Frontal cortex (tissue), 4 donors: ENCODE data around the gene CROCC2. TPM values are rescaled to one million over a fixed set of nuclear protein-coding genes. Genes with fewer than 3 reads are reported as not detected.
"Not testable (repeated sequence)": the region's sequence is repeated elsewhere in the genome, so short reads cannot be mapped to it uniquely, and the experiment has no call there.

ENCODE experiments used
- DNase-seq, 2 donors: peaks; one replicate each; pipeline ENCODE4 v3.0.0; 2012; ENCODE audit warnings: low spot score in 2 of 2
- FAIRE-seq: peaks from 2 replicates; lab custom pipeline; 2012; peaks lifted over from hg19 to GRCh38; lab: Jason Lieb, UNC
- total RNA-seq: library from RNA; depleted of rRNA; stranded (reverse); fragments of >200 nt; gene quantifications from one replicate; pipeline ENCODE4 v1.2.3, GENCODE V29; 2014
- donor health status: control.
- donor health status: control.
- donor health status: control.

Gene CROCC2
- total RNA-seq, 1 donor from 2014 or later, result not detected

DNA sequence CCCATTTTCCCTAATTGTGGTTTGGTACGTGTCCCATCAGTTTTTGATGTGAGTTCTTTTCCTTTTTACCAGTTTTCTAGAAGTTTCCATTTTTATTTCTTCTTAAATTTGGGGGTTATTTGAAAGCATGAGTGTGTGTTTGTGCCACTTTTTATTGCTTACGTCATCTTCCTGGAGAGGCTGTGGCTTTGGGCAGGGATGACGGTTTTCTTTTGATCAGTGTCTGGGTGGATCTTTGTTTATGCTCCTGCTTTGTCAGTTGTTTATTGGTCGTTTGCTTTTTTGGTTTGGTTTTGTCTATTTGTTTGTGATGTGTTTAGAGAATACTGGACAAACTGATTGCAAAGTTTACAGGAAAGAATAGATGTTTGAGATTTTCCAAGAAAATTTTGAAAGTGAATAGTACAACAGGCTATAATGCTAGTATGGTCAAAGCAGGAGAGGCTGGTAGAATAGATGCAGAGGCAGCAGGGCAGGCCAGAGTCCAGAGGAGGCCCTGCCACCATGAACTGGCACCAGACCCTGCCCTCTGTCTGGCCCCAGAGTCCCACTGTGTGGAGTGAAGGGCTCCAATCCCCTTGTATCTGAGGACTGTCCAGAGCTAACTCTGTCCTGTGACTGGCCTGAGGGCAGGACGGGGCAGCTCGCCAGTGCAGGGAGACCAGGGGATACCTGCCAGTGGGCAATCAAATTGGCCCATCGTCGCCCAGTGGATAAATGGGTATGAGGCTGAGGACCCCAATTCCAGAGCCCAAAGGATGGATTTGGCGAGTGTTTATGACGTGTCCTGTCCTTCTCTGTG is 68.8 kb downstream of the CROCC2 start:
- DNase-seq, result no peak
- no peak for FAIRE-seq

DNA sequence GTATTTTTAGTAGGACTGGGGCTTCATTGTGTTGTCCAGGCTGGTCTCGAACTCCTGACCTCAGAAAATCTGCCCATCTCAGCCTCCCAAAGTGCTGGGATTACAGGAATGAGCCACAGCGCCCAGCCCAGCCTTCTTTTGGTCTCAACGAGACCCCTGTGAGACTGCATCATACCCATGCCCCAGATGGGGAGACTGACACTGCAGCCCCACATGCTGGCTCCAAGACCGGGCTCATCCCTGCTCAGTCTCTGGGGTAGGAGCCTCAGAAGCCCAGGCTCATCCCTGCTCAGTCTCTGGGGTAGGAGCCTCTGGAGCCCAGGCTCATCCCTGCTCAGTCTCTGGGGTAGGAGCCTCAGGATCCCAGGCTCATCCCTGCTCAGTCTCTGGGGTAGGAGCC is 69.8 kb downstream of the CROCC2 start:
- not testable (repeated sequence) for FAIRE-seq, DNase-seq

DNA sequence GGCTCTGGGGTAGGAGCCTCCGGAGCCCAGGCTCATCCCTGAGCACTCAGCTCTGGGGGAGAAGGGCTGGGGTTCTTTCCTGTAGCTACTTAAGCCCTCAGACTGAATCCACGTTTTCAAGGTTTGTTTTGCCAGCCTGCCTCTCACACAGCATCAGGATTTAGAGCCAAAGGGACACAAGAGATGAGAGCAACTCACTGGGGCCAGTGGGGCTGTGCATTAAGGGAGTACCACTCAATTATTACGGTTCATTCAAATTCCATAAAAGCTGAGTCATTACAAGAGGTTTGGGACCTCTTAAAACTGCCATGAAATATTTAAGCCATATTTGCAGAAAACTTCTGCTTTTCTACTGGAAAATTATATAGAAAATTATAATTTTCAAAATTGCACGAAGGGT is 75.1 kb downstream of the CROCC2 start:
- no peak for FAIRE-seq
- DNase-seq, result no peak

DNA sequence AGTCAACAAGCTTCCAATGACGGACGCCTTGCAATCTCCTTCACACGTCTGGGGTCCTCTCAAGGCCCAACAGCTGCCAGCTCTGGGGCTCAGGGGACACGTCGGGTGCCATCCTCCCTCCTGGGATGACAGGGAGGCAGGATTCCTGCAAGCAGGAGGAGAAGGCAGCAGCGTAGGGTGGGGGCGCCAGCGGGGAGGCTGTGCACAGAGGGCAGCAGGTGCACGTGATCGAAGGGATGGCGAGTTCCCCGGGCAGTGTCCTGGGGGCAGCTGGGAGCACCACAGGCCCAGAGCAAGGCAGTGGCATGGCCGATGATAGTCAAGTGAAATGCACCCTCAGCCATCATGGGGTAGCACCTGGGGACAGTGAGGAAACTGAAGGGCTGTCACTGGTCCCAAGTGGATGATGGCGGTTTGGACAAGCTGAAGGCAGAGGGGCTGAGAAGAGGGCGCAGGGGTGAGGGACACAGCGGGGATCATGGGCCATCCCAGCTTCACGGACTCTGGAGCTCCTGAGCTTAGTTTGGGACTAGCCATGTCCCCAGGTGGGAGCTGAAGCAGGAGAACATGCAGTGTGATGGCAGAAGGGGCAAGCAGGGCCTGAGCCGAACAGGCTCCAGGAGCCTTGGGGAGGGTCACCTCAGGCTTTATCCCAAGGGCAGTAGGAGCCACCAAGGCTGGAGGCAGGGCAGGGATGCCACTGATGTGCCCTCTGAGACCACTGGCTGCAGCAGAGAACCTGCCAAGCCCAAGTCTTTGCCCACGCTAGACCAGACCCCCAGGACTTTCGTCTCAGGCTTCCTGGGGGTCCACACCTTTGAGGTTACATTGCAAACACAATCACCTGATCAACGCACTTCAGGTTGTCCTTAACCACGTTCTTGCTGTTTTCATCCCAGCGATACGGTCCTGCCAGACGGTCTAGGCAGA is 76.0 kb downstream of the CROCC2 start:
- no peak for DNase-seq
- FAIRE-seq, result no peak

DNA sequence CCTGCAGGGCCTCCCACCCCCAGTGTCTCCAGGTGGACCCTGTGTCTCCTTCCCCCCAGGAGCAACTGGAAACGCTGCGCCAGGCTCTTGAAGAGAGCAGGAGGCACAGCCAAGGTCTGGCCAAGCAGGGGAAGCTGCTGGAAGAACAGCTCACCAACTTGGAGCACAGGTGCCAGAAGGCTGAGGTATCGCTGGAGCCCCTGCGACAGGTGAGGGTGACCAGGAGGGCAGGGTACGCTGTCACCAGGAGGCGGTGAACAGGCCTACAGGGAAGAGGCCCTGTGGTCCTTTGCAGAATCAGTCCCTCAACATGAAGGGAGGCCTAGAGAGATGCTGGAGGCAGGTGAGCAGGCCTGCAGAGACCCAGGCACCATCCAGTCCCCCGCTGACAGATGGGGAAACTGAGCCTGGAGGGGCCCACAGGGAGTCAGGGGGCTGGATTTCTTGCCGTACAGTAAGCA is 76.7 kb downstream of the CROCC2 start:
- no peak for FAIRE-seq
- no peak for DNase-seq

DNA sequence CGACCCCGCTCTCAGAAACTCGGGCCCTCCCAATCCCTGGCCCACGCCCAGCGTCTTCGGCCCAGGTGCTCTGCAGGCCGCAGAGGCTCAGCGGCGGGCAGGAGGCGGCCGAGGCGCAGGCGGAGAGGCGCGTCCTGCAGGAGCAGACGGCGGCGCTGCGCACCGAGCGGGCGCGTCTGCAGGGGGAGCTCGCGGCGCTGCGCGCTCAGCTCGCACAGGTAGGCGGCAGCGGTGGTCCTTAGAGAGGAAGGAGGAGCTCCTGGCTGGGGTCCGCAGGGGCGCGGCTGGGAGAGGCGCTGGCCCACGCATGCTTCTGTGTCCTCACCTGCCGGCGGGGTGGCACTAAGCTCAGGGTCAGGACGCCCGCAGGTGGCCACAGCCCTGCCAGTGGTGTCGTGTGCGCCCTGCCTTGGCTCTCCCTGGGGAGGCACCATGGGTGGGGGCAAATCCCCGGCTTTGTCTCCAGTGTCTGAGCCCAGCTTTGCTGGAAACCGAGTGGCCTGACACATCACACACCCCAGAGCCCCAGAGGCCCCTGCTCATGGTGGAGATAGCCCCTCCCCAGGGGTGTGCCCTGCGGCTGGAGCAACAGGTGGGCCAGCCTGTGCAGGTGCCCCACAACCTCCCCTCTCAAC is 77.3 kb downstream of the CROCC2 start:
- DNase-seq, result no peak
- no peak for FAIRE-seq

DNA sequence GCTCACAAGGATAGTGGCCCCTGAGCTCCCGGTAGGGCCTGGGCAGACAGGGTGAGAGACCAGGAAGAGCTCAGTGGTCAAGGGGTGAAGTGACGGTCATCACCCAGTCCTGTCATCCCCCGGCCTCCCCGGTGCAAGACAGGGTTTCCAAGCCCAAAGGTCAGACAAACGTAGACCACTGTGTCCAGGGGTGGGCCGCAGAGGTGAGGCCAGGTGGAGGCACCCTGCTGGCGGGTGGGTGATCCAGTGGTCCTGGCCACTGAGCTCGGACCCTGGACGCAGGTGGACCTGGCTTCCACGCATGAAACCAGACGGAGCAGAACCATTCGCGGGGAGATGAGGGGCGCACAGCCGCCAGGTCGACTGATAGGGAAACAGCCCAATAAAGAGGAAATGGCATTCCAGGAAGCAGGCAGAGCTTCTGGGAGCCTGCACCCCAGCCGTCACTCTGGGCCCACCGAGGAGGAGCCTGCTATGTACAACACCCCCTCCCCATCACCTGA is 77.9 kb downstream of the CROCC2 start:
- FAIRE-seq, result no peak
- no peak for DNase-seq

DNA sequence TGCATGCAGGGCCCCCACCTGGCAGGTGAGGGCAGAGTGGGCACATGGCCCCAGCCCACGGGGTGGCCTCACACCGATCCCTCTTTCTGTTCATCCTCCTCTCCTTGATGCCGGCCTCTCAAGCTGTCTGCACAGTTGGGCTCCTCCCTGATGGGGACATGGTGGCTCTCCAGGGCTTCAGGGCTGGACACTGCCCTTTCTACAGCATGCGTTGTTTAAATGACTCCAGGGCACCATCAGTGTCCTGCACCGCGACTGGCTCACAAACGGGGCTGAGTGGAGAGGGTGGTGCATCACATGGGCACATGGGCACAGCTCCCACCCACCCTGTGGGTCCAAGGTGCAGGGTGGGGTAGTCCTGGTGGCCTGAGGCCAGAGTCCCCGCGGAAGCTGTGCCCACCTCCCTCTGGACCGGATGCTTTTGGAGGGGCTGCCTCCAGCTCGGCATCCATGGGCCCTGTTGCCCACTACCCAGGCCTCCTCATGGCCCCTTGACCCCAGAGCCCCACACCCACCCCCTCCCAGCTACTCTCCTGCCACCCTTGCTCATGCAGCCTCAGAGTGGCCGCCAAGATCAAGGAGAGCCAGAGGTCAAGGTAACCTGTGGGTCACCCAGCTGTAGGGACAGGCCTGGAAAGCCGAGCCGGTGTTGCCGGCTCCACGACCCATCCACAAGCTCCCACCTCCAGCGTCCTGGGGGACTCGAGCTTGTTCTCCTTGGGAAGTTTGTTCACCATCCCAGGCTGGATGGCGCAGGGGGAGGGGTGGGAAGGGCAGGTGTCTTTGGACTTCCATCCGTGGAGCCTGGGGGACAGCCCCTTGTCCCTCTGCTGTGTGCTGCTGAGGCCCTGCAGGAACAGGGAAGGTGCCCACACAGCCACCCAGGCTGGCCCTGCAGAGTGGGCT is 80.0 kb downstream of the CROCC2 start:
- DNase-seq (no peak), FAIRE-seq (no peak)

DNA sequence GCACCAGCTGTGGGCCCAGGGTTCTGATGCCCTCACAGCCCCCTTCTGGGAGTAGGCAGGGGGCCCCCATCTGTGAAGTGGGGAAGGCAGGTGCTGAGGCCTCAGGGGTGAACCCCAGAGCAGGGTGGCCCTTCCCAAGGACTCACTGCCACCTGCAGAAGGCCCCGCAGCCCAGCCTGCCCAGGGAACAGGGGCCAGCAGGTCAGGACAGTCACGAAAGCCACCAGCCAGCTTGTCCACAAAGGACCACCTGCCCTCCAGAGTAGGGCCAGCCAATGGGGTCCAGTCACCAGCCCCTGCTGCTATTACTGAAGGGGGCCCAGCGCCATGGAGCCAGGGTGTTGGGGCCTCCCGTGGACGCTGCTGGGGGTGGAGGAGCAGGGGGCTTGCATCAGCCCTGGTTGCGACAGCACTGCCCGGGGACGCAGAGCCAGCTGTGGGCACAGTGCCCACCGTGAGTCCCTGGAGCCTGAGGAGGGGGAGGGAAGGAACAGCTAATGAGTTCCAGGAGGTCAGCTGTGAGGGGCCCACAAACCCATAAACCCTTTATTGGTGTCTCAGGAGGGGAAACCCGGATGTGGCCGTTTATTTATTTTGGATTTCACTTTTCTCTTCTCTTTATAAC is 80.8 kb downstream of the CROCC2 start:
- FAIRE-seq (no peak), DNase-seq (no peak)

DNA sequence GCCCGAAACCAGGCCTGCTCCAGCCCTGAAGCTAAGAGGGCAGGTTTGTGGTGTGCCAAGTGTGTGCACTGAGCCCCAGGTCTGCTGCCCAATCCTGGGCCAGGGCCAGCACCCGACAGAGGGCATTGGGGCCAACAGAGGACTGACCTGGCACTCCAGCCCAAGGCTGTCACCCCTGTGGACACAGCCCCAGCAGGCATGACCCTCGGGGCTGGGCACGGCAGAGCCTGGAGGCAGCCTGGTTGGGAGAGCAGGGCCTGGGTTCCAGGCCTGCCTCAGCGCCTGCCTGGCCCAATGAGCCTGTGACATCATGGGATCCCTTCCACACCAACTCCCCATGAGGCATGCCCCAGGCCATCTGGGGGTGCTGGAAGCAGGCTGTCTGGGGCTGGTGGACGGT is 81.5 kb downstream of the CROCC2 start:
- DNase-seq, result no peak
- FAIRE-seq, result no peak

DNA sequence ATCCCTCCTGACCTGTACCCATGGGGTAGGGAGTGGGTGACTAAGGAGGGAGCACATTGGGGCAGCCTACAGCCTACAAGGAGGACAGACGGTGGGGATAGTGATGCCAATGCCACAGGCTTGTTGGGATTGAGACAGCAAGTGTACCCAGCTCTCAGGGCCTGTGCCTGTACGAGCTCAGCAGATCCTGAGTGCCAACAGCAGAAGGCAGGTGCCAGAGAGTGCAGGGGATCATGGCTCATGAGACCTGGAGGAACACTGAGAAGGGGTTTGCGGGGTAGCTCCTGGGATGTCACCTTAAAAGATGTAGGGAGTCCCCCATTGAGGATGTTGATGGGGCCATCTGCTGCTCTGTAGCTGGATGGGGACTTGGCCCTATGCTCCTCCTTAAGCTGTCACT is 82.0 kb downstream of the CROCC2 start:
- DNase-seq (no peak), FAIRE-seq (no peak)

DNA sequence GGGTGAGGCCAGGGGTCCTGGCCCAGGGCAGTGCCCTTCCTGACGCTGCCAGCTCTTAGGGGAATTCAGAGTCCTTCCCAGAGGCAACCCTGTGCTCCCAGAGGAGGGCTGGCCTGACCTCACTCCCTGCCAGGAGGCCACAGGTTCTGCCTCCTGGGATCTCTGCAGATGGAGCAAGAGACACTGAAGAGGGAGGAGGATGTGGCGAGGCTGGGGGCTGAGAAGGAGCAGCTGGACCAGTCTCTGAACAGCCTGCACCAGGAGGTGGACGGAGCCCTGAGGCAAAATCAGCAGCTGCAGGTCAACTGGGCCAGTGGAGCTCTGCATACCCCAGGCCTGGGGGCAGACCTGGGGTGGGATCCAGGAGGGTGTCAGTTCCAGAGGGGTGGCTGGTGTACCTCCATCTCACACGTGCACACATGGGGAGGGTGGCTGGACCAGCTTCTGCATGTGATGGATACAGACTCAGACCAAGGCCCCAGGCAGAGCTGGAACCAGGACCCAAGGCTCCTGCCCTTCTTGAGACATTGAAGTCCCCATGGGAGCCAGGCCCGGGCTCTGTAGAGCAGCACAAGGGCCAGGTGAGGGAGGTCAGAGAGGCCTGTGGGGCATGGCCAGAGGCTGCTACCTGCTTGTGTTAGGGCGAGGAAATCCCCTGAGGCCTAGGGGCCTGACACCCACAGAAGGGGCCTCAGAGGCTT is 82.6 kb downstream of the CROCC2 start:
- DNase-seq, result no peak
- no peak for FAIRE-seq

DNA sequence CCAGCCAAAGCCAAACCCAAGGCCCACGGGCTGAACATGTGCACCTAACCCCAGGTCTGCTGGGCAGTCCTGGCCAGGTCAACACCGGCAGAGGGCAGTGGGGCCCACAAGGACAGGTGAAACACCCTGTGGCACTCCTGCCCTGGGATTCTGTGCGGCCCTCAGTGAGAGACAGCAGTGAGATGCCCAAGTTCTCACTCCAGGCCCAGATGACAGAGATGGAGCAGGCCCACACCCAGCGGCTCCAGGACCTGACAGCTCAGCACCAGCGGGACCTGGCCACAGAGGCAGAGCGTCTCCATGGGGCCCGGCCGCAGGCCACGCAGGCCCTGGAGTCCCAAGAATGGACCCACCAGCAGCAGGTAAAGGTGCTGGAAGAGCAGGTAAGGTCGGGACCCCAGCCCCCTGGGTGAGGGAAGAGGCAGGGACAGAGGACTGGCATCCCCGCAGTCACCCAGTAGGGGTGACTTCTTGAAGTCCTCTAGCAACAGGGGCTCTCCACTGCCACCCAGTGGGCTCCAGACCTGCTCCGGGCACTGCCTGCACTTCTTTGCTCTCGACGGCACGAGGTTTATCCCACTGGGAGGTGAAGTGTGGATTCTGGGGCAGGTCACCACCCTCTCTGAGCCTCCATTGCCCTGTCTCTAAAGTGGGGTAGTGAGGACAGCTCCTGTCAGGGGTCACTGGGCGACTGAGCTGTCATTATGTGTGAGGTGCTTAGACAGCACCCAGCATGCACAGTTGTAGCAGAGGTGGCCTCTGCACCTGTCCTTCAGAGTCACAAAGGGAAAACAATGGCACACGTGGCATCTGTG is 83.5 kb downstream of the CROCC2 start:
- no peak for DNase-seq

DNA sequence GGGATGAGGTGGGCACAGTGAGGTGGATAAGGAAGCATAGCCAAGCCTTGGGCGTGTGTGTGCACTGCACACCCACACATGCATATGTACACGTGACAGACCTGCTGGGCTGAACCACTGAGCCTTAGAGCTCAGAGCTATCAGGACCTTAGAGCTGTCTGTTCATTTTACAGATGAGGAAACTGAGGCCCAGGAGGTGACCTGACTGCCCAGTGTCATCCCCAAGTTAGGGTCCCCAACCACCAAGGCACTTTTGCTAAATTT is 84.1 kb downstream of the CROCC2 start:
- FAIRE-seq (no peak), DNase-seq (no peak)

More for the DNA sequence above, 83.5 kb downstream of the CROCC2 start:
- no peak for FAIRE-seq

DNA sequence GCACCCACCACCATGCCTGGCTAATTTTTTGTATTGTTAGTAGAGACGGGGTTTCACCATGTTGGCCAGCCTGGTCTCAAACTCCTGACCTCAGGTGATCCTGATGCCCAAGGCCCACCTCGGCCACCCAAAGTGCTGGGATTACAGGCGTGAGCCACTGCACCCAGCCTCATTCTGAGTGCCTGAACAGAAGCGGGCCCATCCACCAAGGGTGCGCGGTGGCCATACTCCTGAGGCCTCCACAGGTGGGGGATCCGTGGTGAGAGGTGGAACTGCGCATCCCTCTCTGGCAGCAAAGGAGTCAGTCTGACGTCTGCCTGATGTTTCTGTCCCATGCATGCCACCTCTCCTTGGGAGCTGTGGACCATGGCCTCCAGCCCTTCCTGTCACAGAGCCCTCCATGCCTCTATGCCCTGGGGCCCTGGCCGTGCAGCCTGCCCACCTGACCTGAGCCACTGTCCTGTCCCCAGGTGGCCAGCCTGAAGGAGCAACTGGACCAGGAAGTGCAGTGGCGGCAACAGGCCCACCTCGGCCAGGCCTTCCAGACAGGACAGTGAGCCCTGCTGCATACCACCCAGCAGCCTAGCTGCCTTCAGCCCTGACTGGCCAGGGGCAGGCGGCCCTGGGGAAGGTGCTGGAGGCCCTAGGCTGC is 84.7 kb downstream of the CROCC2 start:
- no peak for FAIRE-seq
- DNase-seq, result no peak

DNA sequence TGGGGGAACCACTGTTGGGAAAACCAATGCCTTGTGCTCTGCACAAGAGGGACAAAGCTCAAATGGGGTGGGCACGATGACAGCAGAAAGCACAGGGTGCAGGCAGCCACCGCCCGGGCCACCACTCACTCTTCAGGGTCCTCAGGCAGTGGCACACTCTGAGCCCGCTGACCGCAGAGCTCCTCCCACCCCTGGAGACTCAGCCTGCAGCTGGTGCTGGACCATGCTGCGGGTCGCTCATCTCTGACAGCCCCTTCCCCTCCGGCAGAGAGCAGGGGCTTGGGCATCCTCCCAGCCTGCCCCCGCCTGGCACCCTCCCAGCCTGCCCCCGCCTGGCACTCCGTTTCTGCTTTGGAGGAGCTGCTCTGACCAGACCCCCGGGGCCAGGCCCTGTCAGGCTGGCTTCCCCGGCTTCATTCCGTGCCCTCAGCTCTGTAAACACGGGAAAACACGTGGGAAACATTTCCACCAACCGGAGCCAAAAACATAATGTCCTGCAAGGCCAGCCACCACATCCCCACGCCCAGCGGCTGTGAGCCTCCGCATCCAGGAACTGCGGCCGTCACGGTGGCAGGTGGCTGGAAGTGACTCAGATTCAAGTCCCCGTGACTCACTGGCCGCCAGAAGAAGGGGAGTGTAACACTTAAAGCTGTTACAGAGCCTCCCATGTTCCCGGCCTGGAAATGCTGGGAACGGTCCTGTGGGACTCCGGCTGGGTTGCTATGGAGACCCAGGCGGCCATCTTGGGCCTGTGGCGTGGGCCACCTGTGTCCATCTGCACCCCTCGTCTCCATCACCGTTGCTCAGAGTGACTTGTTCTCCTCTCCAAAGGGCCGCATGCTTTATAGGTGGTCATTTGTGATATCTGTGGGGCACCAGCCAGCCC is 85.5 kb downstream of the CROCC2 start:
- DNase-seq, result peak in 1 of 2 donors; percentile 61
- no peak for FAIRE-seq
